ENCODE measurements around the gene SIGLEC1. TPM values are rescaled to one million over a fixed set of nuclear protein-coding genes. Genes with fewer than 3 reads are reported as not detected.

The SIGLEC1 gene
- total and polyA plus RNA-seq, 2 of the 4 experiments (the other 2 are of a cell fraction), result not detected

GRCh38 chr20:3730803-3731672 is 18.6 kb upstream of the SIGLEC1 start (continued):
- no peak for TF ChIP-seq CTCF (conservative IDR thresholded peaks at IDR 0.05; ENCODE audit: low read depth, low read length)

GRCh38 chr20:3729811-3730540 is 17.6 kb upstream of the SIGLEC1 start:
- Histone ChIP-seq H3K4ac (ENCODE audit: low read depth, low read length) (no peak overlapping the region), H3K36me3 (ENCODE audit: control insufficient read depth, insufficient read depth, low read length) (no peaks in the 10 kb centered on the region), H3K18ac (ENCODE audit: low read depth, low read length) (no peak overlapping the region), H3K23ac (ENCODE audit: low read depth, low read length) (no peak overlapping the region), H3K27me3 (ENCODE audit: control insufficient read depth, insufficient read depth, low read length) (peaks cover 73% of the 10 kb centered on the region), H3K56ac (ENCODE audit: extremely low read depth, insufficient read depth, low read length) (no peak overlapping the region), H2BK15ac (ENCODE audit: low read depth, low read length) (no peak overlapping the region), H3K9me1 (ENCODE audit: insufficient read depth, low read length) (peaks cover 2% of the 10 kb centered on the region; the same call in 1 of the 2 replicates), H3K4me2 (ENCODE audit: low read depth, low read length) (no peak overlapping the region), H3K4me3 (ENCODE audit: insufficient read depth, low read depth, low read length) (no peak overlapping the region), H3K9ac (ENCODE audit: low read depth, low read length) (no peak overlapping the region), H2AK9ac (replicated peaks; ENCODE audit: low read depth, low read length, poor library complexity) (no peak overlapping the region), H3K27ac (ENCODE audit: insufficient read depth, low read length) (no peak overlapping the region), H4K8ac (ENCODE audit: low read depth in 2 of 2, low read length in 2 of 2) (no peak overlapping the region), H3K14ac (replicated peaks; ENCODE audit: low read depth, low read length) (no peak overlapping the region), H2AFZ (replicated peaks; ENCODE audit: low read length, poor library complexity) (no peak overlapping the region), H3K9me3 (ENCODE audit: control insufficient read depth, insufficient read depth, low read length) (no peaks in the 10 kb centered on the region), H2BK20ac (ENCODE audit: low read depth, low read length) (no peak overlapping the region), H2BK120ac (ENCODE audit: low read depth, low read length) (no peak overlapping the region), H3K4me1 (ENCODE audit: control insufficient read depth, insufficient read depth, low read length) (no peaks in the 10 kb centered on the region), H2BK5ac (ENCODE audit: low read depth, low read length, poor library complexity, severe bottlenecking) (no peak overlapping the region), H4K5ac (ENCODE audit: low read depth, low read length) (no peak overlapping the region), H3K79me1 (ENCODE audit: low read depth in 1 of 2, low read length in 2 of 2) (no peaks in the 10 kb centered on the region), H4K91ac (ENCODE audit: insufficient read depth, low read depth, low read length) (no peak overlapping the region), H2AK5ac (ENCODE audit: low read depth, low read length) (no peak overlapping the region), H4K20me1 (ENCODE audit: insufficient read depth, low read length) (no peaks in the 10 kb centered on the region)
- WGBS, 2 experiments (ENCODE audit: extremely low coverage in 2 of 2, insufficient read length in 1 of 2), result 60% methylated on average over 3 of the region's 8 CpGs; no CpG with 5 or more reads in 1 of the 2 experiments
- dilution Hi-C loops (cut with HindIII; ENCODE audit: low sequenced_read_pairs, unreplicated experiment), result no loop called here
- in situ Hi-C loops (cut with MboI; ENCODE audit: low sequenced_read_pairs), result no loop called here
- ATAC-seq (ENCODE audit: low read depth) (no peak), DNase-seq (no peak)
- intact Hi-C loops (cut with micrococcal nuclease), result no loop called here
- CTCF ChIA-PET, result no interaction called here
- no TSS peak for BruUV-seq (replicated peaks)
- POLR2A ChIA-PET (ENCODE audit: unreplicated experiment), result no interaction called here
- TF ChIP-seq CHD1 (IDR thresholded peaks at IDR 0.05; ENCODE audit: low read depth, low read length) (no peak), POLR2A (IDR thresholded peaks at IDR 0.05; ENCODE audit: low read depth, low read length) (no peak), FOS (IDR thresholded peaks at IDR 0.05; ENCODE audit: low read depth, low read length) (no peak), RFX5 (IDR thresholded peaks at IDR 0.05; ENCODE audit: low read depth, low read length) (no peak), RCOR1 (IDR thresholded peaks at IDR 0.05; ENCODE audit: insufficient replicate concordance, low read length) (no peak), SMC3 (IDR thresholded peaks at IDR 0.05; ENCODE audit: low read depth, low read length) (no peak), CTCF (conservative IDR thresholded peaks at IDR 0.05; ENCODE audit: low read depth, low read length) (no peak), NFE2L2 (IDR thresholded peaks at IDR 0.05; ENCODE audit: low read depth, low read length) (no peak), MXI1 (IDR thresholded peaks at IDR 0.05; ENCODE audit: borderline replicate concordance, low read depth, low read length) (no peak), MAZ (IDR thresholded peaks at IDR 0.05; ENCODE audit: borderline replicate concordance, low read depth, low read length) (no peak), BHLHE40 (IDR thresholded peaks at IDR 0.05; ENCODE audit: low read depth, low read length) (no peak)

Measured in IMR-90 (cell line).